Esophagus squamous epithelium (tissue), 5 donors: ENCODE data around the gene MLPH. TPM values are rescaled to one million over a fixed set of nuclear protein-coding genes. Genes with fewer than 3 reads are reported as not detected.

Experiments
- DNase-seq: peaks from one replicate; lab custom pipeline; 2025; lab: John Stamatoyannopoulos, UW
- H3K27ac ChIP-seq, 4 donors: fragments of 200-600 bp; sonication (generic); one replicate each; pipeline ENCODE4 v1.5.1; 2016 to 2019; ENCODE audit warnings: mild to moderate bottlenecking in 1 of 4
- H3K27me3 ChIP-seq, 4 donors: fragments of 200-600 bp; sonication (generic); 1 replicate in 3 of 4; 2 replicates in 1 of 4; pipeline versions ENCODE4 v1.5.1 to v1.6.0; 2017 to 2021; ENCODE audit warnings: antibody characterized with exemption in 1 of 4
- H3K36me3 ChIP-seq, 3 donors: fragments of 200-600 bp; sonication (generic); one replicate each; pipeline ENCODE4 v1.5.1; 2016 to 2019
- H3K4me1 ChIP-seq, 3 donors: fragments of 200-600 bp; sonication (generic); one replicate each; pipeline ENCODE4 v1.5.1; 2017 to 2019
- H3K4me3 ChIP-seq, 4 donors: fragments of 200-600 bp; sonication (generic); 1 replicate in 3 of 4; 2 replicates in 1 of 4; pipeline ENCODE4 v1.5.1; 2016 to 2019; ENCODE audit warnings: mild to moderate bottlenecking in 2 of 4, moderate library complexity in 1 of 4
- H3K9me3 ChIP-seq, 3 donors: fragments of 200-600 bp; sonication (generic); one replicate each; pipeline ENCODE4 v1.5.1; 2016 to 2019
- CTCF ChIP-seq, 6 experiments: fragments of 450-650 bp in 4 of 6; fragments of 200-600 bp in 2 of 6; sonication (generic) in 2 of 6; IDR thresholded peaks; one replicate each; pipeline ENCODE4 v1.5.1; 2016 to 2019; ENCODE audit warnings: antibody characterized with exemption in 6 of 6, mild to moderate bottlenecking in 4 of 6, moderate library complexity in 4 of 6
- POLR2A ChIP-seq, 4 donors: fragments of 450-650 bp; IDR thresholded peaks; one replicate each; pipeline ENCODE4 v1.6.1; 2017; ENCODE audit warnings: antibody characterized with exemption in 4 of 4, mild to moderate bottlenecking in 4 of 4, moderate library complexity in 3 of 4
- WGBS, 2 donors: methylation state at CpG; one replicate each; pipeline ENCODE4 v1.1.5; 2018; 5-methylcytosine and 5-hydroxymethylcytosine counted together
- intact Hi-C: fragments of 100-400 bp; cut with DNase I; formaldehyde crosslinking; loops from one replicate; pipeline ENCODE4 v1.15.0; 2022
- total RNA-seq, 4 donors: library from RNA; depleted of rRNA; stranded (reverse); fragments of >200 nt; gene quantifications; one replicate each; pipeline ENCODE4 v1.1.0, GENCODE V29; 2016
- donor health status: DM: yes; HTN: yes; CAD: no.

Gene MLPH
- total RNA-seq, 4 donors from 2014 or later, result 1.8 to 10.5 (median 7.6) TPM

DNA sequence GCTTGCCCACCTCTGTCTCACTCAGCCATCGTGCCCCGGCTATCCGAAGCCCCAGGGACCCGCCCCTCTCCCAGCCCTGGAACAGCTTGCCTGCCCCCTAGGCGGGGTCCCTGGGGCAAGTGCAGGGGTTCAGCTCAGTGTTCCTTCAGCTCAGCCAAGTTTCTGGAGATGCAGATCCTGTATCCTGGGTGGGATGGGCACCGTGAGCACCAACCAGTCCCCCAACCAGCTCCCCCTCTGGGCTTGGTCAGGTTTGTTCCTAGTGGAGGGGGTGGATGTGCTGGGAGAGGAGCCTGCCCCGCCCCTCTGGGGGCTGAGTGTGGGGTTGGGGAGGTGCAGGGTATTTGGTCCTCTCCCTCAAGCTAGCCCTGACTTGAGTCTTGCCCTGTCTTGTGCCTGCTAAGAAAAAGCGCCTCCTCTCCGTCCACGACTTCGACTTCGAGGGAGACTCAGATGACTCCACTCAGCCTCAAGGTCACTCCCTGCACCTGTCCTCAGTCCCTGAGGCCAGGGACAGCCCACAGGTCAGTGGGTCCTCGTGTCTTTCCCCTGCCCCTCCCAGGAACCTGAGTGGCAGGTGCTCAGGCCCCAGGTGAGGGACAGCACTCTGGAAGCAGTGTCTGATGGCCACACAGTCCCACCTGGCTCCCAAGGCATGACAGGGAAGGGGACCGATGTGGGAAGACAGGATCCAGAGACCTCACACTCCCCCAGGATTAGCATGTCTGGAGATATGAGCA is 32.6 kb downstream of the MLPH start:
- 56 to 100% methylated on average over 1 to 5 of the region's 14 CpGs for WGBS, 2 donors
- H3K36me3 ChIP-seq, result no peaks in the 10 kb centered on the region

GRCh38 chr2:237520290-237520689 is 33.2 kb downstream of the MLPH start:
- no peak overlapping the region for H3K4me3 ChIP-seq
- H3K27me3 ChIP-seq, result no peaks in the 10 kb centered on the region
- DNase-seq, result no peak
- H3K27ac ChIP-seq, result no peak overlapping the region
- TF ChIP-seq CTCF (IDR thresholded peaks at IDR 0.05) (no peak), POLR2A (IDR thresholded peaks at IDR 0.05) (no peak)
- intact Hi-C loops, result no loop called here
- H3K9me3 ChIP-seq, result no peaks in the 10 kb centered on the region
- H3K4me1 ChIP-seq, result no peaks in the 10 kb centered on the region
- no peaks in the 10 kb centered on the region for H3K36me3 ChIP-seq
- WGBS, 2 donors, result 97 to 98% methylated on average over 6 of the region's 6 CpGs

More for the DNA sequence above, 32.6 kb downstream of the MLPH start:
- no peak for DNase-seq
- Histone ChIP-seq H3K4me3 (no peak overlapping the region), H3K27ac (no peak overlapping the region), H3K27me3 (no peaks in the 10 kb centered on the region), H3K4me1 (no peaks in the 10 kb centered on the region), H3K9me3 (no peaks in the 10 kb centered on the region)
- intact Hi-C loops, result no loop called here
- TF ChIP-seq POLR2A (IDR thresholded peaks at IDR 0.05), result no peak
- no peak for TF ChIP-seq CTCF (IDR thresholded peaks at IDR 0.05)

DNA sequence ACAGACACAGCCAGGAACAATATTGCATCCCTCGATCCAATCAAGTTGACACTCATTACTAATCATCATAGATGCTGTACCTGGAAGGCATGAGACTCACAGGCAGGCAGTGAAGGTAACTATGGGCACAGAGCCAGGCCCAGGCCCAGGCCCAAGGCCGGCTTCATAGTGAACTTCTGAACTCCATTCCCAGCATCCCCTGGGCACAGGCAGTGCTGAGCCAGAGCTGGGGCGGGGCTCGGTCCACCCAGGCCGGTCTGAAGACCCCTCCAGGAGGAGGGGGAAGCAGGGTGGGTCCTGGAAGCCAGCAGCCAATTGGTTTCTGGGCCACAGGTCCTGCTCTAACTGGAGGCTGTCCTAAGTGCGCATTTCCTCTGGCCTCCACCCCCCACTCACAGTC is 37.6 kb downstream of the MLPH start:
- no peaks in the 10 kb centered on the region for H3K9me3 ChIP-seq
- WGBS, 2 donors, result 48 to 60% methylated on average over 3 to 4 of the region's 6 CpGs
- TF ChIP-seq POLR2A (IDR thresholded peaks at IDR 0.05), result no peak
- no peak for TF ChIP-seq CTCF (IDR thresholded peaks at IDR 0.05)
- intact Hi-C loops, result no loop called here
- no peaks in the 10 kb centered on the region for H3K36me3 ChIP-seq
- no peak overlapping the region for H3K27ac ChIP-seq
- no peak for DNase-seq
- H3K4me3 ChIP-seq, result no peak overlapping the region
- no peaks in the 10 kb centered on the region for H3K27me3 ChIP-seq
- H3K4me1 ChIP-seq, result no peaks in the 10 kb centered on the region

DNA sequence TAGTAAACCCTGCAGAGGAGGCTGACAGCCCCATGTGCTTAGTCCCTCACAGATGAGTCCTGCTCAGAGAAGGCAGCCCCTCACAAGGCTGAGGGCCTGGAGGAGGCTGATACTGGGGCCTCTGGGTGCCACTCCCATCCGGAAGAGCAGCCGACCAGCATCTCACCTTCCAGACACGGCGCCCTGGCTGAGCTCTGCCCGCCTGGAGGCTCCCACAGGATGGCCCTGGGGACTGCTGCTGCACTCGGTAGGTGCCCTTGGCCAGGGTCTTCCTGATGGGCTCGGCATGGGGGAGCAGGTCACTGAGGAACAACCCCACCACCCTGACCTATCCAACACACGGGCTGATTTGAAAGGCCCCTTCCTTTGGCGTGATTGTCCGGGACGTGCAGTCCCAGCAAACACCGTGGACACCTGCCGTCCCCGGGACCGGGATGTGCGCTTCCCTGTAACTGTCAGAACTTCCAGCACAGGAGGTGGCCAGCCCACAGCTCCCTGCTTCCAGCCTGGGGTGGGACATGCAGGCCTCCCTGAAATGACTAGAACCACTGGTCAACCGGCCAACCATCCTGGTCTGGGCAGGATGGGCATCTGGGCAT is 38.6 kb downstream of the MLPH start:
- no peak overlapping the region for H3K4me3 ChIP-seq
- H3K27me3 ChIP-seq, result no peaks in the 10 kb centered on the region
- DNase-seq, result no peak
- H3K4me1 ChIP-seq, result no peaks in the 10 kb centered on the region
- 89% methylated on average over 7 of the region's 17 CpGs; no CpG with 5 or more reads in 1 of the 2 donors for WGBS, 2 donors
- H3K36me3 ChIP-seq, result no peaks in the 10 kb centered on the region
- no peak overlapping the region for H3K27ac ChIP-seq
- no peaks in the 10 kb centered on the region for H3K9me3 ChIP-seq
- no peak for TF ChIP-seq POLR2A (IDR thresholded peaks at IDR 0.05)
- TF ChIP-seq CTCF (IDR thresholded peaks at IDR 0.05), result no peak
- intact Hi-C loops, result no loop called here

GRCh38 chr2:237527233-237527632 is 40.2 kb downstream of the MLPH start:
- WGBS, 2 donors, result 90 to 94% methylated on average over 11 of the region's 11 CpGs

More at GRCh38 chr2:237527233-237527632, 40.2 kb downstream of the MLPH start:
- intact Hi-C loops, result no loop called here
- TF ChIP-seq POLR2A (IDR thresholded peaks at IDR 0.05), result no peak
- Histone ChIP-seq H3K9me3 (no peaks in the 10 kb centered on the region), H3K27ac (no peak overlapping the region), H3K4me1 (no peaks in the 10 kb centered on the region), H3K4me3 (no peak overlapping the region), H3K27me3 (no peaks in the 10 kb centered on the region), H3K36me3 (no peaks in the 10 kb centered on the region)
- DNase-seq, result no peak
